ENCODE results near the gene WDR64.

WDR64 gene

GRCh38 chr1:241772932-241773500 is 120.9 kb downstream of the WDR64 start:
- Histone ChIP-seq H3K79me2 (ENCODE audit: insufficient read depth, low read length) (no peaks in the 10 kb centered on the region), H3K27me3 (ENCODE audit: insufficient read depth, low read length) (no peaks in the 10 kb centered on the region)
- TF ChIP-seq, protein P1, sequence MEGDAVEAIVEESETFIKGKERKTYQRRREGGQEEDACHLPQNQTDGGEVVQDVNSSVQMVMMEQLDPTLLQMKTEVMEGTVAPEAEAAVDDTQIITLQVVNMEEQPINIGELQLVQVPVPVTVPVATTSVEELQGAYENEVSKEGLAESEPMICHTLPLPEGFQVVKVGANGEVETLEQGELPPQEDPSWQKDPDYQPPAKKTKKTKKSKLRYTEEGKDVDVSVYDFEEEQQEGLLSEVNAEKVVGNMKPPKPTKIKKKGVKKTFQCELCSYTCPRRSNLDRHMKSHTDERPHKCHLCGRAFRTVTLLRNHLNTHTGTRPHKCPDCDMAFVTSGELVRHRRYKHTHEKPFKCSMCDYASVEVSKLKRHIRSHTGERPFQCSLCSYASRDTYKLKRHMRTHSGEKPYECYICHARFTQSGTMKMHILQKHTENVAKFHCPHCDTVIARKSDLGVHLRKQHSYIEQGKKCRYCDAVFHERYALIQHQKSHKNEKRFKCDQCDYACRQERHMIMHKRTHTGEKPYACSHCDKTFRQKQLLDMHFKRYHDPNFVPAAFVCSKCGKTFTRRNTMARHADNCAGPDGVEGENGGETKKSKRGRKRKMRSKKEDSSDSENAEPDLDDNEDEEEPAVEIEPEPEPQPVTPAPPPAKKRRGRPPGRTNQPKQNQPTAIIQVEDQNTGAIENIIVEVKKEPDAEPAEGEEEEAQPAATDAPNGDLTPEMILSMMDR (IDR thresholded peaks at IDR 0.05; ENCODE audit: low read length): no peak
- no peak for TF ChIP-seq EZH2 (IDR thresholded peaks at IDR 0.05; ENCODE audit: borderline replicate concordance, low read length)

DNA sequence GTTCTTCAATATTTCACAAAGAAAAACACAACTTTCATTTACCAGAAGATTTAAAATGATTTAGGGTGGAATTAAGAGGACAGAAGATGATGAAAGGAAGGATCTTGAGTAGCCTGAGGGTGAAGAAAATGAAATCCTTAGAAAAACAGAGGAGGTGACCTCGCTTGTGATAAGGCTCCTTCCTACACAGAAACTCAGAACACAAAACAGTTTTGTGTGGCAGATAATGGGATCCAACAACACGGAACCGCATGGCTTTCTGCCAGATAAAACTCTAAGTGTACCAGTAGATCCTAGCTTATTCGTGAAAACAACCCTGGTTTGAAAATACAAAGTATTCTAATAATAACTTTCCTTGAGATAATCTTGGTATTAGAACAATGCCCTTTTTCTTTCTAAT is 121.9 kb downstream of the WDR64 start:
- Histone ChIP-seq H3K9ac (ENCODE audit: low read length) (no peak overlapping the region), H3K27ac (ENCODE audit: low read depth, low read length, poor library complexity, severe bottlenecking) (no peak overlapping the region), H3F3A (ENCODE audit: insufficient read depth, low read length) (no peaks in the 10 kb centered on the region), H3K4me2 (ENCODE audit: low read length) (no peak overlapping the region), H3K36me3 (ENCODE audit: insufficient read depth, low read length) (no peaks in the 10 kb centered on the region), H3K4me3 (ENCODE audit: low read depth, low read length, poor library complexity, severe bottlenecking) (no peak overlapping the region), H2AFZ (ENCODE audit: low read length) (no peak overlapping the region), H3K9me2 (ENCODE audit: low read depth, low read length) (no peaks in the 10 kb centered on the region), H3K9me3 (ENCODE audit: low read length) (no peaks in the 10 kb centered on the region), H3K79me2 (ENCODE audit: insufficient read depth, low read length) (no peaks in the 10 kb centered on the region), H4K20me1 (ENCODE audit: insufficient read depth, low read length) (no peaks in the 10 kb centered on the region), H3K27me3 (ENCODE audit: insufficient read depth, low read length) (no peaks in the 10 kb centered on the region), H3K4me1 (ENCODE audit: insufficient read depth, low read length, severe bottlenecking) (no peaks in the 10 kb centered on the region)
- TF ChIP-seq, protein P1 (IDR thresholded peaks at IDR 0.05; ENCODE audit: low read length): no peak
- no peak for TF ChIP-seq EZH2 (IDR thresholded peaks at IDR 0.05; ENCODE audit: borderline replicate concordance, low read length)

More at GRCh38 chr1:241772932-241773500, 120.9 kb downstream of the WDR64 start:
- no peaks in the 10 kb centered on the region for H4K20me1 ChIP-seq (ENCODE audit: insufficient read depth, low read length)
- H3K9me2 ChIP-seq (ENCODE audit: low read depth, low read length): no peaks in the 10 kb centered on the region
- no peak overlapping the region for H3K9ac ChIP-seq (ENCODE audit: low read length)
- no peak overlapping the region for H3K4me2 ChIP-seq (ENCODE audit: low read length)
- no peaks in the 10 kb centered on the region for H3F3A ChIP-seq (ENCODE audit: insufficient read depth, low read length)
- no peaks in the 10 kb centered on the region for H3K36me3 ChIP-seq (ENCODE audit: insufficient read depth, low read length)
- H3K27ac ChIP-seq (ENCODE audit: low read depth, low read length, poor library complexity, severe bottlenecking): no peak overlapping the region
- H2AFZ ChIP-seq (ENCODE audit: low read length): no peak overlapping the region
- no peaks in the 10 kb centered on the region for H3K4me1 ChIP-seq (ENCODE audit: insufficient read depth, low read length, severe bottlenecking)
- no peak overlapping the region for H3K4me3 ChIP-seq (ENCODE audit: low read depth, low read length, poor library complexity, severe bottlenecking)
- H3K9me3 ChIP-seq (ENCODE audit: low read length): no peaks in the 10 kb centered on the region

DNA sequence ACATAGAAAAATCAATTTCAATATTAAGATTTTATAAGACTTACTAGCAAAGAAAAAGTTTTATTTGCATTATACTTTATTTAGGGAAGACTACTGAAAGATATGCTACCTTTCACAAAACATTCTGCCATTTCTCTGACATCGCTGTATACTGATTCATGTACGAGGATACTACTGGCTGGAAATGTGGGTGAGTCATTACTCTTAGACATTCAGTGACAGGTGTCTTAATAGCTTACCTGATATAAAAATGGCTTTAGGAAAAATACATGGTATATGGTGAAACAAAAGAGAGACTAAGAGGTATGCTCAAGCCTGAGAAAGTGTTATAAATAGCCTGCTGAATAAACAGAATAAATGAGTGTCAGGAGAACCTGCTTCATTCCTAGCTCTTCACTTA is 122.9 kb downstream of the WDR64 start:
- Histone ChIP-seq H2AFZ (ENCODE audit: low read length) (no peak overlapping the region), H4K20me1 (ENCODE audit: insufficient read depth, low read length) (no peaks in the 10 kb centered on the region), H3K4me1 (ENCODE audit: insufficient read depth, low read length, severe bottlenecking) (no peaks in the 10 kb centered on the region), H3K9ac (ENCODE audit: low read length) (no peak overlapping the region), H3K4me2 (ENCODE audit: low read length) (no peak overlapping the region), H3K9me3 (ENCODE audit: low read length) (no peaks in the 10 kb centered on the region), H3K4me3 (ENCODE audit: low read depth, low read length, poor library complexity, severe bottlenecking) (no peak overlapping the region), H3K9me2 (ENCODE audit: low read depth, low read length) (no peaks in the 10 kb centered on the region), H3K79me2 (ENCODE audit: insufficient read depth, low read length) (no peaks in the 10 kb centered on the region), H3K27me3 (ENCODE audit: insufficient read depth, low read length) (no peaks in the 10 kb centered on the region; the same call in 1 of the 2 replicates), H3K27ac (ENCODE audit: low read depth, low read length, poor library complexity, severe bottlenecking) (no peak overlapping the region), H3F3A (ENCODE audit: insufficient read depth, low read length) (no peaks in the 10 kb centered on the region), H3K36me3 (ENCODE audit: insufficient read depth, low read length) (no peaks in the 10 kb centered on the region)
- TF ChIP-seq EZH2 (IDR thresholded peaks at IDR 0.05; ENCODE audit: borderline replicate concordance, low read length): no peak
- TF ChIP-seq, protein P1 (IDR thresholded peaks at IDR 0.05; ENCODE audit: low read length): no peak
